ENCODE results near the gene HPF1.

DNA sequence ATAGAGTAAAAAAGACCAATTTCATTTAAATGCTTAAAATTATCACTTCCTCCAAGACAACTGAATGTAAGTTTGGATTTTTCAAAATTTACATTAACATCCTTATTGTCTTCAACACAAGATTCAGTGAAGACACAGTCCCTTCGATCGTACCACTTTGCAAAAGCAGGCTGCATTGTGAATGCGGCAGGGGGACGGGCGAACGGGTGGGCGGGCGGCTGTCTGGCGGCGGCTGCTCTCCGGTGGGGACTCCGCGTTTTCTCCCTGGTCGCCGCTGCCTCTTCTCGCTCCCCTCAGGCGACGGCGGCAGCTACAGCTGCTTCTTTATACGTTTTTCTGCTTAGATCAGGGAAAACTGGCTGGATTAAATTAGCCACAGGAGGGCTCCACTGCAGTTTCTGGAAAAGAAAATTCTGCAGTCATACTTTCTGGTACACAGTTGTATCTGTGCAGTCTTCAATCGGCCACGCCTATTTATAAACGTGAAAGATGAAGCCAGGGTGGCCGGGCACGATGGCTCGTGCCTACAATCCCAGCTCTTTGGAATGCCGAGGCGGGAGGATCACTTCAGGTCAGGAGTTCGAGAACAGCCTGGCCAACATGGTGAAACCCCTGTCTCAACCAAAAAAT is 33.9 kb upstream of the HPF1 start:
- TF ChIP-seq, protein P1, sequence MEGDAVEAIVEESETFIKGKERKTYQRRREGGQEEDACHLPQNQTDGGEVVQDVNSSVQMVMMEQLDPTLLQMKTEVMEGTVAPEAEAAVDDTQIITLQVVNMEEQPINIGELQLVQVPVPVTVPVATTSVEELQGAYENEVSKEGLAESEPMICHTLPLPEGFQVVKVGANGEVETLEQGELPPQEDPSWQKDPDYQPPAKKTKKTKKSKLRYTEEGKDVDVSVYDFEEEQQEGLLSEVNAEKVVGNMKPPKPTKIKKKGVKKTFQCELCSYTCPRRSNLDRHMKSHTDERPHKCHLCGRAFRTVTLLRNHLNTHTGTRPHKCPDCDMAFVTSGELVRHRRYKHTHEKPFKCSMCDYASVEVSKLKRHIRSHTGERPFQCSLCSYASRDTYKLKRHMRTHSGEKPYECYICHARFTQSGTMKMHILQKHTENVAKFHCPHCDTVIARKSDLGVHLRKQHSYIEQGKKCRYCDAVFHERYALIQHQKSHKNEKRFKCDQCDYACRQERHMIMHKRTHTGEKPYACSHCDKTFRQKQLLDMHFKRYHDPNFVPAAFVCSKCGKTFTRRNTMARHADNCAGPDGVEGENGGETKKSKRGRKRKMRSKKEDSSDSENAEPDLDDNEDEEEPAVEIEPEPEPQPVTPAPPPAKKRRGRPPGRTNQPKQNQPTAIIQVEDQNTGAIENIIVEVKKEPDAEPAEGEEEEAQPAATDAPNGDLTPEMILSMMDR (IDR thresholded peaks at IDR 0.05; ENCODE audit: low read depth, low read length, missing input control) = peak; percentile 54
- TF ChIP-seq HNF4A (conservative IDR thresholded peaks at IDR 0.05) (peak in 1 of 2 donors; percentile 2), GABPA (IDR thresholded peaks at IDR 0.05 in 1 of 2, conservative IDR thresholded peaks at IDR 0.05 in 1 of 2) (no peak), JUND (IDR thresholded peaks at IDR 0.05) (no peak), TAF1 (conservative IDR thresholded peaks at IDR 0.05) (no peak), SP1 (IDR thresholded peaks at IDR 0.05) (no peak)
- TF ChIP-seq, protein P2, sequence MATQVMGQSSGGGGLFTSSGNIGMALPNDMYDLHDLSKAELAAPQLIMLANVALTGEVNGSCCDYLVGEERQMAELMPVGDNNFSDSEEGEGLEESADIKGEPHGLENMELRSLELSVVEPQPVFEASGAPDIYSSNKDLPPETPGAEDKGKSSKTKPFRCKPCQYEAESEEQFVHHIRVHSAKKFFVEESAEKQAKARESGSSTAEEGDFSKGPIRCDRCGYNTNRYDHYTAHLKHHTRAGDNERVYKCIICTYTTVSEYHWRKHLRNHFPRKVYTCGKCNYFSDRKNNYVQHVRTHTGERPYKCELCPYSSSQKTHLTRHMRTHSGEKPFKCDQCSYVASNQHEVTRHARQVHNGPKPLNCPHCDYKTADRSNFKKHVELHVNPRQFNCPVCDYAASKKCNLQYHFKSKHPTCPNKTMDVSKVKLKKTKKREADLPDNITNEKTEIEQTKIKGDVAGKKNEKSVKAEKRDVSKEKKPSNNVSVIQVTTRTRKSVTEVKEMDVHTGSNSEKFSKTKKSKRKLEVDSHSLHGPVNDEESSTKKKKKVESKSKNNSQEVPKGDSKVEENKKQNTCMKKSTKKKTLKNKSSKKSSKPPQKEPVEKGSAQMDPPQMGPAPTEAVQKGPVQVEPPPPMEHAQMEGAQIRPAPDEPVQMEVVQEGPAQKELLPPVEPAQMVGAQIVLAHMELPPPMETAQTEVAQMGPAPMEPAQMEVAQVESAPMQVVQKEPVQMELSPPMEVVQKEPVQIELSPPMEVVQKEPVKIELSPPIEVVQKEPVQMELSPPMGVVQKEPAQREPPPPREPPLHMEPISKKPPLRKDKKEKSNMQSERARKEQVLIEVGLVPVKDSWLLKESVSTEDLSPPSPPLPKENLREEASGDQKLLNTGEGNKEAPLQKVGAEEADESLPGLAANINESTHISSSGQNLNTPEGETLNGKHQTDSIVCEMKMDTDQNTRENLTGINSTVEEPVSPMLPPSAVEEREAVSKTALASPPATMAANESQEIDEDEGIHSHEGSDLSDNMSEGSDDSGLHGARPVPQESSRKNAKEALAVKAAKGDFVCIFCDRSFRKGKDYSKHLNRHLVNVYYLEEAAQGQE (IDR thresholded peaks at IDR 0.05) = no peak

Data from liver (tissue), 3 donors.